ENCODE results near the gene CD5L.

Gene CD5L

DNA sequence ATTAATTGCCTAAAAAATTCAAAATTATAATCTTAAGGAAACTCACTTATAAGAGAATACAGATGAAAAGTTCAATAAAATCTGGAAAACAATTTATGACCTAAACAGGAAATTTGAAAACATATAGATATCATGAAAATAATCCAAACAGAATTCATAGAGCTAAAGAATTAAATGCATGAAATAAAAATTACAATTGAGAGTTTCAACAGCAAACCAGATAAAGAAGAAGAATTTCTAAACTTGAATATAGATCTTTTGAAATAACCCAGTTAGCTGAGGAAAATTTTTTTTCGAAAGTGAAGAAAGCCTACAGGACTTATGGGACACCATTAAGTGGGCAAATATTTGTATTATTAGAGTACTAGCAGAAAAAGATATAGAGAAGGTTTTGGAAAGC lies 28.3 kb downstream of the CD5L start:
- DNase-seq (ENCODE audit: low spot score), result no peak

DNA sequence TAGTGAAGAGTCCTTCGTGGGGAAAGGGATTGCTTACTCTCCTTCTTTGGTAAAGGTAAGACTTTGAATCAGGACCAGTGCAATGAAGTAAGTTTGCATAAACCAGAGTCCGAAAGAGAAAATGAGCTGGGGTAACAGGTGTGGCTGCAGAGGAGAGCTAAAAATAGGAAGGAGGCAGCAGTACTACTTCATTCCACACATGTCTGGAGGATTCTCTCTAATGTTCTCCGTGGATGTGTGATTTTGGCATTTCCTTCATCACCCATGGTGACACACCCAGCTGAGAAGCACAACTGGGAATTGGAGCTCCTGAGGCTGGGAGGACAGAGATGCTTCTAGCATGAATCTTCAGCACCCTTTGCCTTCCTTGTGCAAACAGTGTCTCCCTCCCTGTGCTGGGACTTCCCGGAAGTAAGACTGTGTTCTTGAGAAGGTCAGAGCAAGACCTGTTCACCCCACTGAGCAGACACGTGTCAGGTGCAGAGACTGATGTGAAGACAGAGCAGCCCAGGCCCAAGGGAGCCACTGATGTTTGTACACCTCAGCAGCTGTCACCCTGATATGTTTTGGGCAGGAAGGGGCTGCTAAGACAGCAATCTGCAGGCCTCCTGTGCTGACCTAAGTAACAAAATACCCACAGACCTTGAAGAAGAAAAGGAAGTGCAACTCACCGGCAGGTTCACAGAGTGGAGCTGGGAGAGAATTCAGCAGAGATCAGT lies 35.0 kb downstream of the CD5L start:
- no peak for DNase-seq (ENCODE audit: low spot score)

GRCh38 chr1:157803851-157804250 lies 37.8 kb downstream of the CD5L start:
- DNase-seq (ENCODE audit: low spot score), result no peak

- no peak for DNase-seq (ENCODE audit: low spot score)
Observed at GRCh38 chr1:157799996-157800395, 41.6 kb downstream of the CD5L start.

DNA sequence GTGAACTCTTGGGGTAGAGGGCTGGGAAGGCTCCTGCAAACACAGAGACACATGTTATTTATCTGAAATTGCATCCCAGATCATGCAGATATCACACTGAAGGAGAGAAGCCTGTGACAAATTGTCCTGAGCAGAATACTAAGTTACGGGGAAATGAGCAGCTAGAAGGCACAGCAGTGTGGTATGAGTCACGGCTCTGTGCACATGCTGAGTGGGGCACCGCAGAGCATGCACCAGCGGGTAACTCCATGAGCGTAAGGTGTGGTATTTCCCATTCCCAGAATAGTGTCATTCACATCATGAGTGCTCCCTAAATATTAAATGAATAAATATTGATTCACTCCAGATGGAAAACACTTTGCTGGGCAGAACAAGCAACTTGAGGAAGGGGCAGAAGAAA lies 43.4 kb downstream of the CD5L start:
- no peak for DNase-seq (ENCODE audit: low spot score)

- no peak for DNase-seq (ENCODE audit: low spot score)
Observed at GRCh38 chr1:157785248-157785647, 56.4 kb downstream of the CD5L start.

DNA sequence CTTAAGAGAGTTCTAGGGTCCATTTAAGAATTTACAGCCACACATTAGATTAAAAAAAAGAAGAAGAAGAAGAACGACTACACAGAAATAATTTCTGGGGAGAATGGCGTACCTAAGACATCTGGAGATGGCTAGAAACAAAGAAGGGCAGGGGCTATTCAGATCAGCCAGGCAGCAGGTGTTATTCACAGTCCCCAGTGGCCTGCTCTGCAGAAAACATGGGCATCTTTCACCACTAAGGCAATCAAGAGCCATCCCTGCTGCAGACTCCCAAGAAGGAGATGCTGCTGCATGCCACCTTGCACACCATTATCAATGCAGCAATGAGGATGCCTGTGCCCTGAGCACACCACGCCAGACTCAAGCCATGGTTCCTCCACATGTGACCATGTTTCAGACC lies 56.8 kb downstream of the CD5L start:
- no peak for DNase-seq (ENCODE audit: low spot score)

- DNase-seq (ENCODE audit: low spot score), result no peak
Observed at GRCh38 chr1:157782931-157783330, 58.7 kb downstream of the CD5L start.

GRCh38 chr1:157781048-157781447 lies 60.6 kb downstream of the CD5L start:
- no peak for DNase-seq (ENCODE audit: low spot score)
